ENCODE results near the gene FOXP3.

Gene FOXP3

DNA sequence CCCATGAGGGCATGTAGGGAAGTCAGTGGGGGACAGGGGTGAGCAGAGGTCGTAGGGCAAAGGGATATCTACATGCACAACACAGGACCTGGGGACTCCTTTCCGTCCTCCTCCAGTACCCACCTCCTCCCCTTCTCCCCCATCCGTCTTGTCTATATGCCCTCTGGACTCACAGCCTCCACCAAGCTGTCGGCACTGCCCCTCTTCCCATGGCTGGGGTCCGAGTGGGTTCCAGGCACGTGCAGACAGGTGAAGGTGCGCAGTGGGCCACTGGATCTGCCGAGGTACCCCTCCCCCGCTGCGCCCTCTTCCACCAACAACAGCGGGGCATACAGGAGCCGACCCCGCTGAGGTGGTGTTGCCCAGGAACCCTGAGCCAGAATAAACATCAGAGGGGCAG lies 59.1 kb downstream of the FOXP3 start:
- Mint-ChIP-seq H3K36me3 (ENCODE audit: low read depth) (no peaks in the 10 kb centered on the region), H3K27ac (no peak overlapping the region), H3K27me3 (peaks cover 17% of the 10 kb centered on the region), H3K9me3 (no peaks in the 10 kb centered on the region), H3K4me3 (no peak overlapping the region), H3K4me1 (ENCODE audit: low read depth) (peaks cover 4% of the 10 kb centered on the region)
- no peak for DNase-seq

DNA sequence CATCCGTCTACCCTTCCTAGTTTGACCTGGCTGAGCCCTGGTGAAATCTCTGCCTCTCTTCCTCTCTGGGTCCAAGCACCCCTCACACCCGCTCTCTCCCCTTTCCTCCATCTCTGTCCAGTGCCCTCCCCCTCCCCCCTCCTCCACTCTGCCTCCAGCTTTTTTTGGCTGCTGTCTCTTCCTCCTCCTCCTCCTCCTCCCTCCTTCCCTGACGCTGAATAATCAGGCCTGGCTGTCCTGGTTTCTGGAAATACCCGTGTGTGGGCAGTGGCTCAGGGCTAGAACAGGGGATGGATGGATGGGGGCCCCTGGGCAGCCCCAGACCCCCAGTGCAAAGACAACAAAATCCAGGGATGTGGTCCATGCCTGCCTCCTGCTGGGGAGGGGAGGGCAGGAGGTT lies 59.8 kb downstream of the FOXP3 start:
- Mint-ChIP-seq H3K4me1 (ENCODE audit: low read depth) (peaks cover 6% of the 10 kb centered on the region), H3K9me3 (no peaks in the 10 kb centered on the region), H3K27me3 (peaks cover 15% of the 10 kb centered on the region), H3K4me3 (no peak overlapping the region), H3K27ac (no peak overlapping the region), H3K36me3 (ENCODE audit: low read depth) (no peaks in the 10 kb centered on the region)
- no peak for DNase-seq

DNA sequence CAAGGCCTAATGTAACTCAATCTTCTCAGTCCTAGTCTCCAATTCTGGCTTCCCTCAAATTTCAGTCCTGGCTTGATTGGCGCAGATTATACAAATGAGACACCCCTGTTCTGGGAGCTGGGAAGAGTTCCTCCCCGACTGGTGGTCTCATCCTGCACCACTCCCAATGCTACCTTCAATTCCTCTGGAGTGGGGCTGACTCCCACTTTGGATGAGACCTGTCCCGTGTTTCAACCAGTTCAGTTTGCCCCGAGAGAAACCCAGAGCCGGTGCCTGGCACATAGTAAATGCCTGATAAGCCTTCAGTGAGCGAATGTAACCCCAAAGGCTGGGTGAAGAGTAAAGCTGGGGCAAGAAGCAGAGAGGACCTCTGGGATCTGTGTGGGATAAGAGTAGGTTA lies 60.5 kb downstream of the FOXP3 start:
- peaks cover 10% of the 10 kb centered on the region for H3K27me3 Mint-ChIP-seq
- H3K4me1 Mint-ChIP-seq (ENCODE audit: low read depth), result peaks cover 8% of the 10 kb centered on the region
- no peak for DNase-seq
- H3K9me3 Mint-ChIP-seq, result no peaks in the 10 kb centered on the region
- no peak overlapping the region for H3K27ac Mint-ChIP-seq
- no peak overlapping the region for H3K4me3 Mint-ChIP-seq
- no peaks in the 10 kb centered on the region for H3K36me3 Mint-ChIP-seq (ENCODE audit: low read depth)

DNA sequence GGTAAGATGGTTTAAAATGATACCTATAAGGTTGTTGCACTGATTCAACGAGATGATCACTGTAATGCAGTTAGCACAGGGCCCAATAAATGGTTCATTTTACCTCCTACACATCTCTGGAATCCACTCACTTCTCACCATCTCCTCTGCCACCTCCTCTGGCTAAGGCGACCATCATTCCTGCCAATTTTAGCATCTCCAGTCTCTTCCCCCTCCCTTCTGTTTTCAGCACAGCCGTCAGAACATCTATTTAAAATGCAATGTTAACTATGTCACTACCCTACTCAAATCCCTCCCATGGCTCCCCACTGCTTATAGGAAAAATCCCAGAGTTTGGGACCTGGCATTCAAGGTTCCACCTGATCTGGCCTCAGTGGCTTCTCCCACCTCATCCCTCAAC lies 61.0 kb downstream of the FOXP3 start:
- Mint-ChIP-seq H3K27me3 (peaks cover 13% of the 10 kb centered on the region), H3K4me3 (no peak overlapping the region), H3K36me3 (ENCODE audit: low read depth) (no peaks in the 10 kb centered on the region), H3K27ac (no peak overlapping the region), H3K9me3 (no peaks in the 10 kb centered on the region), H3K4me1 (ENCODE audit: low read depth) (peaks cover 12% of the 10 kb centered on the region)
- no peak for DNase-seq

DNA sequence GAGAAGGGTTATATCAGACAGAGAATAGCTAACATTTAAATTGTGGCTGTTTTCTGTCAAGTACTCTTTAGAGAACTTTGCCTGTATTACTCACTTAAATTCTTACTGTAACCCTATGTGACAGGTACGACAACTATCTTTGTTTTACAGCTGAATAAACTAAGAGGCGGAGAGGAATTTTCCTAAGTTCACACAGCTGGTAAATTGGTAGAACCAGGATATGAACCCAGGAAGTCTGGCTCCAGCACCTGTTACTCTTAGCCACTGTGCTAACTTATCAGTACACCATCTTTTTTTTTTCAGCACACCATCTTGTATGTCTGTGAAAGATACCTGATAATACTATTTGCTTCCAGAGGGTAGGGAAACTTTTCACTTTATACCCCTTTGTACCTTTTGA lies 62.5 kb downstream of the FOXP3 start:
- H3K4me1 Mint-ChIP-seq (ENCODE audit: low read depth), result peaks cover 18% of the 10 kb centered on the region
- H3K27ac Mint-ChIP-seq, result no peak overlapping the region
- no peak for DNase-seq
- no peaks in the 10 kb centered on the region for H3K36me3 Mint-ChIP-seq (ENCODE audit: low read depth)
- peaks cover 22% of the 10 kb centered on the region for H3K27me3 Mint-ChIP-seq
- no peak overlapping the region for H3K4me3 Mint-ChIP-seq
- H3K9me3 Mint-ChIP-seq, result no peaks in the 10 kb centered on the region
